LoVo (cell line): Measurements from ENCODE around the gene TUBB4A.

Experiments used
- DNase-seq: peaks from one replicate; pipeline ENCODE4 v3.0.0-alpha.2; 2016; ENCODE audit warnings: low spot score

The TUBB4A gene

GRCh38 chr19:6494438-6495036 is 7.6 kb downstream of the TUBB4A start:
- no peak for DNase-seq

GRCh38 chr19:6491802-6492592 is 10.1 kb downstream of the TUBB4A start:
- DNase-seq: no peak

- no peak for DNase-seq
These were observed 12.0 kb downstream of the TUBB4A start for GRCh38 chr19:6490134-6490533.

GRCh38 chr19:6489278-6490061 is 12.6 kb downstream of the TUBB4A start:
- no peak for DNase-seq

- no peak for DNase-seq
These were observed 17.3 kb downstream of the TUBB4A start for GRCh38 chr19:6484831-6485230.

- DNase-seq: no peak
These were observed 17.9 kb downstream of the TUBB4A start for GRCh38 chr19:6484230-6484629.

- no peak for DNase-seq
These were observed 18.9 kb downstream of the TUBB4A start for GRCh38 chr19:6483235-6483634.

- no peak for DNase-seq
These were observed 19.8 kb downstream of the TUBB4A start for GRCh38 chr19:6482343-6482686.

- DNase-seq: no peak
These were observed 20.4 kb downstream of the TUBB4A start, which contains the start of gene DENND1C for GRCh38 chr19:6481541-6482342. TSS of gene DENND1C (minus strand) at chr19:6481787. CDS start at chr19:6481695, 92 bp downstream.

- DNase-seq: no peak
These were observed 21.2 kb downstream of the TUBB4A start for GRCh38 chr19:6480848-6481415.

- no peak for DNase-seq
These were observed 22.2 kb downstream of the TUBB4A start for GRCh38 chr19:6479836-6480398.

GRCh38 chr19:6478815-6479214 is 23.3 kb downstream of the TUBB4A start:
- no peak for DNase-seq

- no peak for DNase-seq
These were observed 25.1 kb downstream of the TUBB4A start for GRCh38 chr19:6476896-6477431.

- DNase-seq: peak; percentile 69
These were observed 25.8 kb downstream of the TUBB4A start for GRCh38 chr19:6476155-6476895.

GRCh38 chr19:6475321-6476108 is 26.6 kb downstream of the TUBB4A start:
- DNase-seq: no peak

- no peak for DNase-seq
These were observed 28.5 kb downstream of the TUBB4A start for GRCh38 chr19:6473647-6474046.

- no peak for DNase-seq
These were observed 29.4 kb downstream of the TUBB4A start for GRCh38 chr19:6472713-6473112.

- DNase-seq: no peak
These were observed 31.0 kb downstream of the TUBB4A start for GRCh38 chr19:6471076-6471475.

- no peak for DNase-seq
These were observed 31.9 kb downstream of the TUBB4A start for GRCh38 chr19:6470173-6470572.

GRCh38 chr19:6467384-6467783 is 34.7 kb downstream of the TUBB4A start:
- no peak for DNase-seq
